Endothelial cell of umbilical vein (primary cell): ENCODE measurements around the gene ITPRIP. TPM values are rescaled to one million over a fixed set of nuclear protein-coding genes. Genes with fewer than 3 reads are reported as not detected.

Source experiments
- BruUV-seq: library from RNA; stranded (reverse); fragments of 400-500 nt; replicated peaks from 2 replicates; lab custom pipeline; 2021; lab: Mats Ljungman, UMichigan
- CTCF ChIA-PET: fragments of 300-600, 350-600 bp; sonication (Branson Sonifier 250); formaldehyde crosslinking; loops from one replicate; lab custom pipeline; 2021; ENCODE audit warnings: antibody characterized with exemption, inconsistent platforms; lab: Charles Lee
- POLR2A ChIA-PET: fragments of 300-600, 350-600 bp; sonication (Branson Sonifier 250); formaldehyde crosslinking; loops from one replicate; lab custom pipeline; 2021; ENCODE audit warnings: antibody characterized with exemption, inconsistent platforms; lab: Charles Lee
- DNase-seq: peaks from one replicate; pipeline ENCODE4 v3.0.0-alpha.2; 2011; ENCODE audit warnings: low read depth, low spot score
- FAIRE-seq: peaks from 2 replicates; lab custom pipeline; 2011; peaks lifted over from hg19 to GRCh38; lab: Jason Lieb, UNC
- H2AFZ ChIP-seq: 2 replicates; pipeline ENCODE4 v1.6.0; 2012; ENCODE audit warnings: low read depth, low read length, control low read depth, inconsistent platforms
- H3K27ac ChIP-seq: 2 replicates; pipeline ENCODE4 v1.5.1; 2011; ENCODE audit warnings: low read depth, mild to moderate bottlenecking, control low read depth, low read length, moderate library complexity; ENCODE audit not compliant: insufficient read depth
- H3K27me3 ChIP-seq, 2 experiments: 2 replicates each; pipeline versions ENCODE4 v1.6.0 to v1.6.1; 2011; ENCODE audit warnings: low read length in 2 of 2, mixed read lengths in 1 of 2; ENCODE audit not compliant: control insufficient read depth in 2 of 2, insufficient read depth in 2 of 2
- H3K36me3 ChIP-seq, 2 experiments: 2 replicates in 1 of 2; 3 replicates in 1 of 2; pipeline ENCODE4 v1.5.1; 2011; ENCODE audit warnings: low read length in 2 of 2, mild to moderate bottlenecking in 1 of 2, moderate library complexity in 1 of 2; ENCODE audit not compliant: control insufficient read depth in 2 of 2, insufficient read depth in 2 of 2; ENCODE audit errors: extremely low read depth in 1 of 2
- H3K4me1 ChIP-seq: 3 replicates; pipeline ENCODE4 v1.5.1; 2011; ENCODE audit warnings: mild to moderate bottlenecking, low read length; ENCODE audit not compliant: control insufficient read depth, insufficient read depth; ENCODE audit errors: extremely low read depth
- H3K4me2 ChIP-seq: 2 replicates; pipeline ENCODE4 v1.6.1; 2011; ENCODE audit warnings: low read length, control low read depth, mixed read lengths; ENCODE audit not compliant: insufficient read depth
- H3K4me3 ChIP-seq, 3 experiments: fragments of 200-600 bp in 1 of 3; sonication (generic), shearing (Covaris generic) in 1 of 3; replicated peaks in 1 of 3; 2 replicates each; pipeline ENCODE4 v1.5.1; 2011 to 2016; ENCODE audit warnings: control low read depth in 3 of 3, low read length in 3 of 3, mild to moderate bottlenecking in 2 of 3, inconsistent platforms in 1 of 3, low read depth in 1 of 3, moderate library complexity in 1 of 3; ENCODE audit not compliant: insufficient read depth in 1 of 3
- H3K79me2 ChIP-seq: 2 replicates; pipeline ENCODE4 v1.6.0; 2012; ENCODE audit warnings: low read length, inconsistent platforms; ENCODE audit not compliant: control insufficient read depth, insufficient read depth
- H3K9ac ChIP-seq: replicated peaks from 2 replicates; pipeline ENCODE3; 2011; ENCODE audit warnings: low read length, control low read depth; ENCODE audit not compliant: insufficient read depth; ENCODE audit errors: extremely low read depth
- H3K9me1 ChIP-seq: replicated peaks from 3 replicates; pipeline ENCODE4 v1.6.0; 2011; ENCODE audit warnings: mild to moderate bottlenecking, low read length; ENCODE audit not compliant: control insufficient read depth, insufficient read depth; ENCODE audit errors: extremely low read depth
- H3K9me3 ChIP-seq: replicated peaks from 2 replicates; pipeline ENCODE4 v1.5.1; 2012; ENCODE audit warnings: low read length, inconsistent platforms; ENCODE audit not compliant: control insufficient read depth, insufficient read depth
- H4K20me1 ChIP-seq: replicated peaks from 2 replicates; pipeline ENCODE3; 2011; ENCODE audit warnings: mild to moderate bottlenecking, low read length; ENCODE audit not compliant: control insufficient read depth, insufficient read depth; ENCODE audit errors: extremely low read depth
- EZH2 ChIP-seq: IDR thresholded peaks from 2 replicates; pipeline ENCODE4 v1.6.1; 2012; ENCODE audit warnings: borderline replicate concordance, low read depth, mild to moderate bottlenecking, moderate library complexity, low read length, inconsistent platforms; ENCODE audit not compliant: severe bottlenecking
- FOS ChIP-seq: IDR thresholded peaks from 2 replicates; pipeline ENCODE4 v1.6.1; 2011; ENCODE audit warnings: mild to moderate bottlenecking, low read length, moderate library complexity, borderline replicate concordance; ENCODE audit not compliant: insufficient read depth
- GATA2 ChIP-seq: IDR thresholded peaks from 2 replicates; pipeline ENCODE4 v1.7.0; 2011; ENCODE audit warnings: low read depth, mild to moderate bottlenecking, moderate library complexity, mixed read lengths, low read length; ENCODE audit not compliant: insufficient read length, insufficient read depth
- JUN ChIP-seq: IDR thresholded peaks from 2 replicates; pipeline ENCODE4 v1.6.1; 2011; ENCODE audit warnings: borderline replicate concordance, low read depth; ENCODE audit not compliant: insufficient read length, insufficient read depth
- MYC ChIP-seq: IDR thresholded peaks from one replicate; pipeline ENCODE4 v1.6.1; 2011; ENCODE audit warnings: mild to moderate bottlenecking, low read depth, low read length
- POLR2A ChIP-seq: IDR thresholded peaks from 2 replicates; pipeline ENCODE4 v1.6.1; 2012; ENCODE audit warnings: low read depth, mild to moderate bottlenecking, control low read depth, low read length
- POLR2AphosphoS5 ChIP-seq: IDR thresholded peaks from 2 replicates; pipeline ENCODE4 v1.6.1; 2012; ENCODE audit warnings: low read depth, mild to moderate bottlenecking, control low read depth, low read length, moderate library complexity; ENCODE audit not compliant: insufficient read depth
- dilution Hi-C: fragments of 300-500 bp; cut with MboI; formaldehyde crosslinking; loops from one replicate; pipeline ENCODE4 v1.15.0; 2019; ENCODE audit warnings: low sequenced_read_pairs; ENCODE audit not compliant: extremely low pct_ligation_motif_present
- intact Hi-C: fragments of 100-400 bp; cut with micrococcal nuclease; formaldehyde crosslinking; loops from one replicate; pipeline ENCODE4 v1.10.0; 2022
- polyA plus RNA-seq, 4 experiments: library from polyadenylated mRNA; depleted of rRNA in 3 of 4; stranded (reverse) in 3 of 4; unstranded in 1 of 4; fragments of >200 nt; gene quantifications; 2 replicates each; pipeline versions ENCODE4 v1.2.1 to v1.2.3, GENCODE V29; 2011 to 2012; ENCODE audit warnings: missing spikeins in 1 of 4
- total RNA-seq: library from RNA; stranded (reverse); gene quantifications from 2 replicates; pipeline ENCODE4 v1.2.3, GENCODE V29; 2021
- TF ChIP-seq, protein P1 (sequence below), 2 donors: IDR thresholded peaks; 1 replicate in 1 of 2; 2 replicates in 1 of 2; pipeline ENCODE4 v1.5.1; 2011; ENCODE audit warnings: low read length in 2 of 2, mild to moderate bottlenecking in 2 of 2, moderate library complexity in 2 of 2, control low read depth in 1 of 2, inconsistent platforms in 1 of 2, low read depth in 1 of 2; ENCODE audit not compliant: insufficient read depth in 1 of 2; ENCODE audit errors: extremely low read depth in 1 of 2
- TF ChIP-seq, protein P2 (sequence below): IDR thresholded peaks from 2 replicates; pipeline ENCODE4 v1.6.1; 2011; ENCODE audit not compliant: insufficient read depth, insufficient read length

The ITPRIP gene
- total and polyA plus RNA-seq, 2 donors (not counting 3 experiments of a cell fraction or from before 2014, with no cell fraction given): 31.4 to 33.2 TPM

DNA sequence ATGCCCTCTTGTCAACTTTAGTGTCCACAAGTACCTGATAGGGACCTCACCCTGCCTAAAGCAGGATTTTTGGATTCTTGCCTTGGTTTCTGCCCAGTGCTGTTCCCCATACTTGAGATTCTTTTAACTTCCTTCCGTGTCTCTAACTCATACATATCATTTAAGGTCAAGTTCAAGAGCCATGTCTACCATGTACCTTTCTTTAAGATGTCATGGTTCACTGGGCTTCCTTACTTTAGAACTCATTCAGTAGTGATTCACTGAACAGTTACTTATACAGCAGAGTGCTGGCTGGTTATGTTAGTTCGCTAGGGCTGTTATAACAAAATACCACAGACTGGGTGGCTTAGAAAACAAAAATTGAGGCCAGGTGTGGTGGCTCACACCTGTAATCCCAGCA is 10.3 kb upstream of the ITPRIP start:
- no peak overlapping the region for H3K4me3 ChIP-seq
- POLR2A ChIA-PET: no interaction called here
- DNase-seq: no peak
- no peak for FAIRE-seq
- no TSS peak for BruUV-seq
- H3K4me1 ChIP-seq: peaks cover 11% of the 10 kb centered on the region
- H3K9ac ChIP-seq: no peak overlapping the region
- H3K9me3 ChIP-seq: no peaks in the 10 kb centered on the region
- TF ChIP-seq, protein P1, sequence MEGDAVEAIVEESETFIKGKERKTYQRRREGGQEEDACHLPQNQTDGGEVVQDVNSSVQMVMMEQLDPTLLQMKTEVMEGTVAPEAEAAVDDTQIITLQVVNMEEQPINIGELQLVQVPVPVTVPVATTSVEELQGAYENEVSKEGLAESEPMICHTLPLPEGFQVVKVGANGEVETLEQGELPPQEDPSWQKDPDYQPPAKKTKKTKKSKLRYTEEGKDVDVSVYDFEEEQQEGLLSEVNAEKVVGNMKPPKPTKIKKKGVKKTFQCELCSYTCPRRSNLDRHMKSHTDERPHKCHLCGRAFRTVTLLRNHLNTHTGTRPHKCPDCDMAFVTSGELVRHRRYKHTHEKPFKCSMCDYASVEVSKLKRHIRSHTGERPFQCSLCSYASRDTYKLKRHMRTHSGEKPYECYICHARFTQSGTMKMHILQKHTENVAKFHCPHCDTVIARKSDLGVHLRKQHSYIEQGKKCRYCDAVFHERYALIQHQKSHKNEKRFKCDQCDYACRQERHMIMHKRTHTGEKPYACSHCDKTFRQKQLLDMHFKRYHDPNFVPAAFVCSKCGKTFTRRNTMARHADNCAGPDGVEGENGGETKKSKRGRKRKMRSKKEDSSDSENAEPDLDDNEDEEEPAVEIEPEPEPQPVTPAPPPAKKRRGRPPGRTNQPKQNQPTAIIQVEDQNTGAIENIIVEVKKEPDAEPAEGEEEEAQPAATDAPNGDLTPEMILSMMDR (IDR thresholded peaks at IDR 0.05; ENCODE audit: extremely low read depth in 1 of 2, insufficient read depth in 1 of 2, low read depth in 1 of 2, low read length in 2 of 2): no peak
- TF ChIP-seq FOS (no peak), EZH2 (no peak), POLR2A (no peak), MYC (no peak), JUN (no peak), POLR2AphosphoS5 (no peak), GATA2 (no peak)
- TF ChIP-seq, protein P2, sequence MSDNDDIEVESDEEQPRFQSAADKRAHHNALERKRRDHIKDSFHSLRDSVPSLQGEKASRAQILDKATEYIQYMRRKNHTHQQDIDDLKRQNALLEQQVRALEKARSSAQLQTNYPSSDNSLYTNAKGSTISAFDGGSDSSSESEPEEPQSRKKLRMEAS: no peak
- CTCF ChIA-PET: interaction anchor here (1.5 to 5.4 kb wide), 5 partner anchors 10 to 74 kb away, joined by 5 to 107 read pairs (median 17); partner anchors contain the start of gene ITPRIP
- no peaks in the 10 kb centered on the region for H3K27me3 ChIP-seq
- H2AFZ ChIP-seq: no peak overlapping the region
- dilution Hi-C loops (no loop called here), intact Hi-C loops (no loop called here)
- no peak overlapping the region for H3K27ac ChIP-seq
- no peaks in the 10 kb centered on the region for H3K36me3 ChIP-seq
- H3K79me2 ChIP-seq: no peaks in the 10 kb centered on the region
- no peak overlapping the region for H3K4me2 ChIP-seq
- H4K20me1 ChIP-seq: no peaks in the 10 kb centered on the region
- no peaks in the 10 kb centered on the region for H3K9me1 ChIP-seq
